HG03039 (cell line): Measurements from ENCODE around the gene AHR.

Experiments used
- ATAC-seq: cut with Tn5 transposase; IDR thresholded peaks from one replicate; pipeline ENCODE4 v1.9.1; 2021; ENCODE audit warnings: mild to moderate bottlenecking, moderate library complexity; ENCODE audit not compliant: unreplicated experiment

The AHR gene

GRCh38 chr7:17302575-17303142 lies 4.2 kb downstream of the AHR start:
- ATAC-seq, result peak; percentile 17

- ATAC-seq, result no peak
Measured at GRCh38 chr7:17304926-17305325, 6.5 kb downstream of the AHR start.

GRCh38 chr7:17305387-17306171 lies 7.1 kb downstream of the AHR start:
- no peak for ATAC-seq

- ATAC-seq, result no peak
Measured at GRCh38 chr7:17307000-17307399, 8.5 kb downstream of the AHR start.

- ATAC-seq, result no peak
Measured at GRCh38 chr7:17307558-17307957, 9.1 kb downstream of the AHR start.

- ATAC-seq, result no peak
Measured at GRCh38 chr7:17307969-17308648, 9.7 kb downstream of the AHR start.

- no peak for ATAC-seq
Measured at GRCh38 chr7:17311194-17311593, 12.7 kb downstream of the AHR start.

GRCh38 chr7:17311952-17312351 lies 13.5 kb downstream of the AHR start:
- ATAC-seq, result no peak

- no peak for ATAC-seq
Measured at GRCh38 chr7:17312641-17313040, 14.2 kb downstream of the AHR start.

GRCh38 chr7:17313194-17313593 lies 14.7 kb downstream of the AHR start:
- ATAC-seq, result no peak

GRCh38 chr7:17315974-17316373 lies 17.5 kb downstream of the AHR start:
- ATAC-seq, result no peak

GRCh38 chr7:17318146-17318545 lies 19.7 kb downstream of the AHR start:
- ATAC-seq, result no peak

GRCh38 chr7:17319164-17320101 lies 21.0 kb downstream of the AHR start:
- no peak for ATAC-seq

GRCh38 chr7:17320102-17320497 lies 21.6 kb downstream of the AHR start:
- no peak for ATAC-seq

- ATAC-seq, result no peak
Measured at GRCh38 chr7:17320657-17321056, 22.2 kb downstream of the AHR start.

GRCh38 chr7:17325364-17325763 lies 26.9 kb downstream of the AHR start:
- ATAC-seq, result no peak

GRCh38 chr7:17326378-17326777 lies 27.9 kb downstream of the AHR start:
- ATAC-seq, result no peak

- ATAC-seq, result no peak
Measured at GRCh38 chr7:17328641-17329040, 30.2 kb downstream of the AHR start.

GRCh38 chr7:17329440-17329839 lies 31.0 kb downstream of the AHR start:
- no peak for ATAC-seq

GRCh38 chr7:17331891-17332501 lies 33.5 kb downstream of the AHR start:
- ATAC-seq, result no peak

- ATAC-seq, result no peak
Measured at GRCh38 chr7:17333221-17333620, 34.8 kb downstream of the AHR start.
